ENCODE measurements around the gene DTX1. TPM values are rescaled to one million over a fixed set of nuclear protein-coding genes. Genes with fewer than 3 reads are reported as not detected.
"Not testable (repeated sequence)": the region's sequence is repeated elsewhere in the genome, so short reads cannot be mapped to it uniquely, and the experiment has no call there.

Gene DTX1
- total and polyA plus RNA-seq, 4 donors, result 2.1 to 33.2 (median 10.0) TPM

- TF ChIP-seq ZBTB33 (IDR thresholded peaks at IDR 0.05), result no peak
- no peak for TF ChIP-seq FOXA2 (IDR thresholded peaks at IDR 0.05)
- TF ChIP-seq JUND (IDR thresholded peaks at IDR 0.05), result no peak
These were observed 82.3 kb downstream of the DTX1 start (continued) for GRCh38 chr12:113138826-113139225.

- 77% methylated on average over 7 of the region's 7 CpGs for WGBS
- no peak overlapping the region for H3K9ac ChIP-seq (ENCODE audit: low read depth in 1 of 2, low read length in 2 of 2)
- H3K36me3 ChIP-seq (ENCODE audit: control insufficient read depth in 4 of 4, insufficient read depth in 3 of 4, low read depth in 1 of 4, low read length in 3 of 4), result no peaks in the 10 kb centered on the region
- no peak overlapping the region for H3K27ac ChIP-seq (ENCODE audit: low read depth in 1 of 2, low read length in 2 of 2)
- peaks cover 0 to 4% (median 0%) of the 10 kb centered on the region in 4 donors for H3K4me1 ChIP-seq (ENCODE audit: control insufficient read depth in 4 of 4, insufficient read depth in 4 of 4, low read length in 3 of 4)
- DNase-seq (ENCODE audit: low spot score), result no peak
- H3K9me3 ChIP-seq (ENCODE audit: control insufficient read depth in 4 of 4, low read length in 3 of 4), result no peaks in the 10 kb centered on the region
- H3K27me3 ChIP-seq (ENCODE audit: control insufficient read depth in 4 of 4, insufficient read depth in 4 of 4, low read length in 3 of 4), result peaks cover 0 to 3% (median 0%) of the 10 kb centered on the region in 4 donors
- H3K4me3 ChIP-seq (ENCODE audit: low read depth in 1 of 3, low read length in 3 of 3), result no peak overlapping the region
- TF ChIP-seq FOXA1 (IDR thresholded peaks at IDR 0.05) (no peak), ZBTB33 (IDR thresholded peaks at IDR 0.05) (no peak), HNF4G (IDR thresholded peaks at IDR 0.05) (no peak), RAD21 (IDR thresholded peaks at IDR 0.05) (no peak), SP1 (IDR thresholded peaks at IDR 0.05) (no peak), REST (IDR thresholded peaks at IDR 0.05) (no peak), EGR1 (IDR thresholded peaks at IDR 0.05; ENCODE audit: low read depth in 2 of 2) (no peak), ATF3 (IDR thresholded peaks at IDR 0.05) (no peak), CTCF (IDR thresholded peaks at IDR 0.05; ENCODE audit: low read depth, low read length, missing input control) (no peak), JUND (IDR thresholded peaks at IDR 0.05) (no peak), FOXA2 (IDR thresholded peaks at IDR 0.05) (no peak), TAF1 (conservative IDR thresholded peaks at IDR 0.05) (no peak)
These were observed 84.2 kb downstream of the DTX1 start for GRCh38 chr12:113140706-113141105.

- H3K9ac ChIP-seq (ENCODE audit: low read depth in 1 of 2, low read length in 2 of 2); DNase-seq (ENCODE audit: low spot score); H3K27me3 ChIP-seq (ENCODE audit: control insufficient read depth in 4 of 4, insufficient read depth in 4 of 4, low read length in 3 of 4); H3K27ac ChIP-seq (ENCODE audit: low read depth in 1 of 2, low read length in 2 of 2); H3K36me3 ChIP-seq (ENCODE audit: control insufficient read depth in 4 of 4, insufficient read depth in 3 of 4, low read depth in 1 of 4, low read length in 3 of 4); H3K9me3 ChIP-seq (ENCODE audit: control insufficient read depth in 4 of 4, low read length in 3 of 4); H3K4me1 ChIP-seq (ENCODE audit: control insufficient read depth in 4 of 4, insufficient read depth in 4 of 4, low read length in 3 of 4); H3K4me3 ChIP-seq (ENCODE audit: low read depth in 1 of 3, low read length in 3 of 3): not testable (repeated sequence)
- WGBS, result 73% methylated on average over 3 of the region's 3 CpGs
These were observed 85.2 kb downstream of the DTX1 start for GRCh38 chr12:113141716-113142115.

Measured in liver (tissue), 9 donors.